HG02840 (cell line): ENCODE results near the gene CREG1.

Experiments
- ATAC-seq: cut with Tn5 transposase; IDR thresholded peaks from one replicate; pipeline ENCODE4 v1.9.1; 2021; ENCODE audit warnings: mild to moderate bottlenecking, moderate library complexity, moderate number of reproducible peaks; ENCODE audit not compliant: unreplicated experiment, low FRiP score

CREG1 gene

GRCh38 chr1:167509587-167509986 lies 44.0 kb downstream of the CREG1 start:
- no peak for ATAC-seq

GRCh38 chr1:167507719-167508118 lies 45.8 kb downstream of the CREG1 start:
- no peak for ATAC-seq

- ATAC-seq = no peak
These were observed 49.1 kb downstream of the CREG1 start for GRCh38 chr1:167504467-167504827.

- ATAC-seq = no peak
These were observed 49.7 kb downstream of the CREG1 start for GRCh38 chr1:167503626-167504466.

DNA sequence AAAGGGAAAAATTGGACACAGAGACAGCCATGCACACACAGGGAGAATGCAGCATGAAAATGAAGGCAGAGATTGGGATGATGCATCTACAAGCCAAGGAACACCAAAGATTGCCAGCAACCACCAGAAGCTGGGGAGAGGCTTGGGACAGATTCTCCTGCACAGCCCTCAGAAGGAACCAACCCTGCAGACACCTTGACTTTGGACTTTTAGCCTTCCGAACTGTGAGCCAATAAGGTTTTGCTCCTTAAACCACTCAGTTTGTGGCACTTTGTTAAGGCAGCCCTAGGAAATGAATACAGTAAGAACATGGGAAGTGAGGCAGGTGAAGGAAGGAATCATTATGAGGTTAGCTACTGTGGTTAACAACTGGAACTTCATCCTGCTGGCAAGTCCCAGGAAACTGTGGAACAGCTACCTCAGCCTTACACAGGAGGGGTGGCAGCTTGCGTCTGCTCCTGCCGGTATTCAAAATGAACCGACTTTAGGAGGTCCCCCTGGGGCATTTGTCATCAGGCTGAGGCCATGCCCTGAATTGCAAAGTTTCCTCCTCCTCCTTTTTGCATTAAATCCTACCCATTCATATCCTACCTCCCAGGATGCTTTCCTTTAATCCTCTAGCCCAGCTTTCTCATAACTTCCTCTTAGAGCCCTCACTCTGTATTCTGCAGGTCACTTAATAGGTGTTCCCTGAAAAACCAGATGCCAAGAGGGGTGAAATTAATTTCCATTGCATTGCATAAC lies 50.7 kb downstream of the CREG1 start:
- ATAC-seq = no peak

DNA sequence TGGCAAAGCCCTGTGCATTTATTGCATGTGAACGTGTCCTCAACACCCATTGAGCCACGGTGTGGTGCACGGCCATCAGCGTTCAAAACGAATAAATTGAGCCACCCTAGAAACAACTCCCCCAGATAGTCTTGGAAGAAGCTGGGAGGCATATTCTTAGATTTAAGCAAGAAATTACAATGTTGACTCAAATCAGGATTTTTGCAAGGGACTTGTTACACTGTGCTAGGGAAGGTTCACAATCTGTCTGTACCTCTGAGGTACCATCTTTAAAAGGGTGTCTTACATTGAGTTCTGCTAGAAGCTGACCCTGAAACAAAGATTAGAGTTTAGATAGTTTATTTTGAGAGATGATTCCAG lies 51.4 kb downstream of the CREG1 start:
- no peak for ATAC-seq

- no peak for ATAC-seq
These were observed 51.9 kb downstream of the CREG1 start for GRCh38 chr1:167501515-167502191.

DNA sequence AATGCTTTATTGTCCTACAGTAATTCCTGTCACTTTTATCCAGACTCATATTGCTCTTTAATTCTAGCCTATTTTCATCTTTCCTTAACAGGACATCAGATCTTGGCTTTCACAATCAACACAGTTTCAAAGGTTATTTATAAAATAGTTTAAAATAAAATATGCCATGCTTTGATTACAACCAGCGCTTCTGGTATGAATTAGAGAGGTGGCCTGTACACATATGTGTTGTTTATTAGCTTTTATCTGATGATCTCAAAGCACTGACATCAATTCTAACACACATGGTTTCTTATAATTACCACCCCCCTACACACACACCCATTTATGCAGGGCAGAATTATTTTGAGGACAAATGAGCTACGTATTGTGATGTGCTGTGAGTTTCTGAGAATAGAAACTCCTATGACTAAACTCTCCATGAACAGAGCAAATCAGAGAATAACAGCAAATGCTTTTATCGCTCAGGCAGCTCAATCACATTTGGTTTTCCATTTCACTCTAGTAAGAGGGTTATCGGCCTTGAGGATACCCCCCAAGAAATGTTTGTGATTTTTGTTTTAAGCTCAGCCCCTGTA lies 53.2 kb downstream of the CREG1 start:
- no peak for ATAC-seq

- peak; percentile 84 for ATAC-seq
These were observed 53.9 kb downstream of the CREG1 start for GRCh38 chr1:167499664-167500101.

DNA sequence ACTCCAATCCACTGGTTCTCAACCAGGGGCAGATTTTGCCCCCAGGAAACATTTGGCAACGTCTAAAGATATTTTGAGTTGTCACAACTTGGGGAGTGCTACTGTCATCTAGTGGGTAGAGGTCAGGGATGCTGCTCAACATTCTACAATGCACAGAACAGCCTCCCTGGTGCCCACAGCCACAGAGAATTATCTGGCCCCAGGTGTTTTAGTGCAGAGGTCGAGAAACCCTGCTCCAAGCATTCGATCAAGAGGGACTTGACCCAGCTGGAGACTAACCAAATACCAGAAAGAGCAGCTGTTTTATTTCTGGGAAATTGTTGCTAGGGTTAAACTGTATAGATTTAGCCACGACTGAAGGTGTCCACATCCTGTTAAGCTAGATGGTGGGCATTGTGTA lies 54.5 kb downstream of the CREG1 start:
- peak; percentile 20 for ATAC-seq

GRCh38 chr1:167496797-167497619 lies 56.6 kb downstream of the CREG1 start:
- ATAC-seq = no peak

DNA sequence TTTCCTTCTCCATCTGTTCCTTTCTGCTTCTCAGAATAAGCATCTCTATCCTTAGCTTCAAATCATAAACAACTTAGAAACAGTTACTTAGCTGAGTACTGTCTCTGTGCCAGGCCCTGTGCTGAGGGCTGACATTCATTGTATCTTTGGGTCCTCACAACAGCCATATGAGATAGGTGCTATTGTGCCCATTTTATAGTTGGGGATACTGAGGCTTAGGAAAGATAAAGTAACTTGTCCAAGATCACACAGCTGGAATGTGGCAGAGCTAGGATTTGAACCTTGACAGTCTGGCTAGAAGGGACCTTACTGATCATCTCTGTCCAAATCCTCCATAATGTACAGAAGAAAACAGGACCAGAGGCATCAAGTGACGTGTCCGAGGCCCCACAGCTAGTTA lies 60.2 kb downstream of the CREG1 start:
- ATAC-seq = no peak

GRCh38 chr1:167492481-167492910 lies 61.1 kb downstream of the CREG1 start:
- ATAC-seq = no peak

DNA sequence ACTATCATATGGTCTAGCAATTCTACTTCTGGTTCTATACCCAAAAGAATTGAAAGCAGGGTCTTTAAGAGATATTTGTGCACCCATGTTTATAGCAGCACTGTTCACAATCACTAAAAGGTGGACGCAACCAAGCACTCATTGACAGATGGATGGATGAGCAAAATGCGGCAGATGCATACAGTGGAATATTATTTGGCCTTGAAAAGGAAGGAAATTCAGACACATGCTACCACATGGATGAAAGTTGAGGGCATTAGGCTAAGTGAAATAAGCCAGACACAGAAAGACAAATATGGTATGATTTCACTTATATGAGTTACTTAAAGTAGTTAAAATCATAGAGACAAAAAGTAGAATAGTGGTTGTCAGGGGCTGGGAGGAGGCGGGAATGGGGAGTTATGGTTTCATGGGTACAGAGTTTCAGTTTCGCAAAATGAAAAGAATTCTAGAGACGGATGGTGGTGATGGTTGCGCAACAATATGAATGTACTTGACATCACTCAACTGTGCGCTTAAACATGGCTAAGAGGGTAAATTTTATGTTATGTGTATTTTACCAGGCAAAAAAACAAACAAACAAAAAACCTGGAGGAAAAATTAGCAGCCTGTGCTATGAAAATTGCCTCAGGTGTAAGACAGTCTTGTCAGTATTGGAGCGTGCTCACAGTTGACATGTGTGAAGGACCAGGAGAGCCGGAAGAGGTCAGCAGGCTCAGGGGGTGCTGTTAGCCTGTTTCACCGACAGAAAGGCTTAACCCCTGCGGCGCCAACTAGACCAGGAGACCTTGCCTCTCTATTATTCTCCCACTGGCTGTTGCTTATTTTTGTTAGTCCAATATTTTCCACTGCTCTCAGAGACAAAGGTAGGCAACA lies 61.7 kb downstream of the CREG1 start:
- no peak for ATAC-seq
